Inferior parietal cortex (tissue), 1 donor: ENCODE results near the gene LAMB1.

Experiments
- DNase-seq: peaks from one replicate; pipeline ENCODE4 v3.0.0-alpha.2; 2016; ENCODE audit errors: extremely low spot score

Gene LAMB1

DNA sequence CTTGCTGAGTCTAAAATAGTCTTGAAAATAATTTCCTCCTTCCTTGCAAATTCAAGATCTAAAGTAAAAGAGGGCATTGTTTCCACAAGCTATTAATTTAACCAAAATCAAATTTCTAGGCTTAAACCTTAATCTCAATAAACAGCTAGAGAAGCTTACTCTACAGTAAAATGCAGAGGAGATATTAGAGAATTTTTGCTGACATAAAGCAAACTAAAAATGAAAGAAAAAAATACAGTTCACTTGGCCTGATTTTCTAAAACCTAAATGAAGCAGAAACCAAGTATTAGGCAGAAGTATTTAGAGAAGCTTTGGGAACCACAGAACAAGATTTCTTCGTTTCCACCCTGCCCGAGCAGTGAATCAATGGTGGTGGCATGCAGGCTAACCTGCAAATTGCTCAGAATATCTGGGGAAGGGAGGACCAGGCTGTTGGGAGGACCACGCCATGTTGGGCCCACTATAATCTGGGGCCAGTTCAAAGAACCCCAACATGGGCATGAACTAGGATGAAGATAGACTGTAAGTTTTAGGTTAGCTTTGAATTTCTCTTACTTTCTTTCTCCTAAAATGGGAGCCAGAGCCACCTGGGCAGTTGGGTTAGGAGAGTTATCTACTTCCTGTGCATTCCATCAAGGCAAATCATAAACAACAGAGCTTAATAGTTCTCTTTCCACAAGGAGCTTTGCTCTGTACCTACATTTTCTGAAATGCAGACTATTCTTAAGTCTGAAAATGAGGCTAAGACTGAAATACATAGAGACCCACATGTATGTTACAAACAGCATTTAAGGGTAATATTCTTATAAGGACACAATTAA is 4.1 kb downstream of the LAMB1 start:
- DNase-seq = no peak

DNA sequence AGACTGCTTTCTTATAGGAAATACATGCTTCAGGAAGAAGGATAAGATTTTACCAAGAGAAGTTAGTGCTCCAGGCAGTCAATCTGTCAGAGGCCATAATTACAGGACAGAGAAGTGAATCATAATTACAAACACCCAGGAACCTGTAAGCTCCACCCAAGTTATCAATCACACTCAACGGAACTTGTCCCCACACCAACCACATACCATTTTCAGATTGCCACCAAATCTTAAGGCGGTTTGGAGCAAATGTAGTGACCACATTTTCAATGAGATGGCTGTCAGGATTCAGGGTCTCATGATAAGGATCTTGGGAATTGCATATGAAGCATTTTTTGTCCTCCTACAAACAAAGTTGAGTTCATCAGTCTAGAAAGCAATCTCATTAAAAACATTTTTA is 4.8 kb downstream of the LAMB1 start:
- DNase-seq = no peak

DNA sequence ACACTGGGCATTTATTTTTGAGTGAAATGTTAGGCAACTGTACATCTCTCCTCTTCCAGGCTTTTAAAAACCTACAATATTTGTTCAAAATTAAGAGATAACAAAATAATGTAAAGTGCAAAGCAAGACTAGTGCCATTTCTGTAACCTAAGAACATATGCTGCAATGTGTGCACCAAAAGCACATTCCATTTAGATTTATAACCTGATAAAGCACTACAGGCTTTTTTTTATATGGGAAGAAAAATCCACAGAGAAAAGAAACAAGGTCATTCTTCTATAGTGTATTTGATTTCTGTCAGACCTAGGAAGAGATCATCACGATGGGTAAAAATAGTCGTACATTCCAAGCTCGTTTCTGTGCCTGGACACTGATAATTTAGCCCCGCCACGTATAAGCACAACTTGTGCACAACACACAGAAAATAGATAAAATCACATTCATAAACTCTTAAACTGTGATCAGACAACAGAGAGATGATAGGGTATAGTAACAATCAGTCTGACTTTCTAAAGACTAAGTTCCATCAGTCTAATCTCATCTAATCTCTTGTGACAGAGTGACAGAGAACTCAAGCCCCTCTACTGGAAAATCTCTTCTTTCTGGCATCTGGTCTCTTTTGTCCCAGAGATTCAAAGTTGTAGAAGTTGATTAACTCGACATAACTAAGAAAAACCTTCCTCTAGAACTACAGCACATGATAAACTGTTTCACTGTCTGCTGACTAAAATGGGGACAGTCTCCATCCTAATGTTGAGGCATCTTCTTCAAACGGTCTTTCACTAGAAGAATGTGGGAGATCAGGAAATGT is 6.7 kb downstream of the LAMB1 start:
- no peak for DNase-seq

DNA sequence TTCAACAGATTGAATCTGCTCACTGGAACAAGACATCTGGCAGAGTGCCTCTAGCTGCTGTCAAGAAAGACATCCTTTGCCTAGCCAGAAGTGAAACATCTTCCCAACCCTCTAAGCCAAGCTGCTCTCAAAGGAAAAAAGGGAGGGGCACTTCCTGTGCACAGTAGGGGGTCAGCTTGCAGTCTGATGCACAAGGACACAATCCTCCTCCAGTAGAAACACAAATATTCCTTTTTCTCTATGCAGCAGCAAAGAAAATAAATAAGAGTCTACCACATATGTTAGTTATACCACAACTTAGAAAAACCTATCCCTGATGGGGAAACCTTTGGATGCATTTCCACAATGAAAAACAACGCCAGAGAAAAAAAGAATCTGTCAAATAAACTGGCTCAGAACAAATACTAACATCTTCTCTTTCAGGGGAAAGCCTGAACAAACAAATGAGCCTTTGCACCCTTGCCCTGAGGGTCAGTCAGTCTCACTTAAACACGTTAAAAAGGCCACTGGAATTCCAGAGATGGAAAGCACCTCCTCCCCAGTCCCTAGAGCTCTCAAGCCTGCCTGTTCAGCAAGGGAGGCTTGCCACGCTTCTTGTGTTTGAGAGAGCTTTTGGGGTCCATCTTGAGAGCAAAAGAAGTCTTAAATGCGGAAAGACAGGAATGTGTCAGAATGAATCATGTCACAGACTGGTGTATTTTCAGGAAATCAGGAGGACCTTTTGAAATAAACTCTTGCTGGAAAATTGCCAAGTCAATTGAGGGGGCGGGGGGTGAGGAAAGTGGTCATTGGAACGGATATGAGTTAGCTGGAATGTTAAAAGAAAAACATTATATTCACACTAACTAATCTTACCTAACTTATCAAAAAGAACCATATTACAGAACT is 7.5 kb downstream of the LAMB1 start:
- no peak for DNase-seq

DNA sequence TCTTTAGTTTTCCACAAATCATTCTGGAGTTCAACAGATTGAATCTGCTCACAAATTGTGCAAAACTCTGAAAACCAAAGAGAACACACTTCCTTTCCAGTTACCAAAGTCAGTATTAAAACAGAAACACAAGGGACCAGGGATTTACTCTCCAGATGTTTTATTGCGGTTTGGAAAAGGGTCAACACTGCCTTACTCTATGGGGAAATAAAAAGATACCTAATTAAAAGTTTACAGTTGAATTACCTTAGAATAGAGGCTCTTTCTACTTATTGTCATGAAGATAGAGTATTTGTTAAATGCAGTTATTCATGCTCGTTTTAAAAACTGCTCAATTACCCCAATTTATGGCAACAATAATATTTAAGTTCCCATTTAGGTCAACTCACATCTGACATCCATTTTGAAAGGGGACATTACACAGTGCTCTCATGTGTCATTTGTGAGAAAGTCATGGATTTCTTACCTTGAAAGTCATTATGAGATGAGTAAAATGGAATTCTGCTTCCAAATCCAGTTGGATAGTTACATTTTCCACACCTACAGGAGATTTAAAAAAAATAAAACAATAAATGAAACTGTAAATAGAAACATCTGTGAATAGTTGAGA is 8.4 kb downstream of the LAMB1 start:
- no peak for DNase-seq

DNA sequence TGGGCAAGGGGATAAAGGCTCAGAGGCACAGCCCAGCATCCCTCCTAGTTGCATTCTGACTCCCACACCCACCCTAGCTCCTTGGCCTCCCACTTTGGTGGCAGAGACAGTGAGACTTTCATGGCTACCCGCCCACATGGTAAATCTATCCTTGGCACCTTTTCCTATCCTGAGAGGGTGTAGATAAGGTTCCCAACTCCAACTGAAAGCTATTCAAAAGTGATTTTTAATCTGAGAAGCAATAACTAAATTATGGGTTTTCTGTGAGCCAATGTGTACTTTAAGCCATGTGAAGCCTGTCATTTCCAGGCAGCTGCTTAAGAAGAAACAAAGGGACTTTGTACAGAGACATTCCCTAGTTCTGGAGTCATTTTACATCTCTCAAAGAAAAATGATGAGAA is 9.1 kb downstream of the LAMB1 start:
- DNase-seq = no peak

DNA sequence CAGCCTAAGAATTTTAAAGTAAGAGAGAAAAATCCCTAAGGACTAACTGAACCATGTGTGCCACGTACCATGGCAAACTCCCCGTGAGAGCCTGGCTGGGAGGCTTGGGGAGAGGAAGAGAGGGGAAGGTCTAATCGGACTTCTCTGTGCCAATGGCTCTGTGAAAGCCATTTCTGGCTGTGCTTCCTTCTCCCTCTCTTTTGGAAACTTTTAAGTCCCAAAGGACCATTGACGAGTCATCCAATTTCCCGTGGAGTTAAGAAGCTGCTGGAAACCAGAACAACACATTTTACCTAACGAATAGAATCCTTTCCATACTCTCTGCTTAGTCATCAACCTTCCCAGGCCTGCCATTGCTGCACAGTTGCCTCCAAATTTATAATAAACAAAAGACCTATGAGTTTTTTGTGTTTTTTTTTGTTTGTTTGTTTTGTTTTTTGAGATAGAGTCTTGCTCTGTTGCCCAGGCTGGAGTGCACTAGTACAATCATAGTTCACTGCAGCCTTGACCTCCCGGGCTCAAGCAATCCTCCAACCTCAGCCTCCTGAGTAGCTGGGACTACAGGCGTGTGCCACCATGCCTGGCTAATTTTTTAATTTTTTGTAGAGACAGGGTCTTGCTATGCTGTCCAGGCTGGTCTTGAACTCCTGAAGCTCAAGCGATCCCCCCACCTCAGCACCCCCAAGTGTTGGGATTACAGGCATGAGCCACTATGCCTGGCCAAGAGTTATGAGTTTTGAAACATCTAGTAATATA is 13.2 kb downstream of the LAMB1 start:
- DNase-seq = no peak

DNA sequence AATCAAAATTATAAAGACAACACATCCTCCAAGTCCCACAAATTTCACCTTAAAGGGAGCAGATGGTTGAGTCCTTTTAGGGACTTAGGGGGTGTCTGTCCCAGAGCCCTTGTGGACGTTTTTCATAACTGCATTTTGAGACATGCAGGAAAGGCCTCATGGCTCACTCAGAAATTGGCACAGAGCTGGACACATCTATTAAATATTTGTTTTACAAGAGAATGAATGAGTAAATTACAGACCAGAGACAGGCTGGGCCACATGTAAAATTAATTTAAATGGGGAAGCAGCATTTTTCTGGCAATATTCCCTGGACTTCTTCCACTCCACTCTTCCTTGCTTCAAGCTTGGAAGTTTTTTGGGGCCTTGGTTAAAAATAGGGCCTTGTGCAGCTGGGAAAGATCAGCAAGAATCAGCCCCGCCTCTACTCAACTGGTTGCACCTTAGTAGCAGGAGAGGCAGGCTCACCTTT is 20.0 kb downstream of the LAMB1 start:
- DNase-seq = no peak

DNA sequence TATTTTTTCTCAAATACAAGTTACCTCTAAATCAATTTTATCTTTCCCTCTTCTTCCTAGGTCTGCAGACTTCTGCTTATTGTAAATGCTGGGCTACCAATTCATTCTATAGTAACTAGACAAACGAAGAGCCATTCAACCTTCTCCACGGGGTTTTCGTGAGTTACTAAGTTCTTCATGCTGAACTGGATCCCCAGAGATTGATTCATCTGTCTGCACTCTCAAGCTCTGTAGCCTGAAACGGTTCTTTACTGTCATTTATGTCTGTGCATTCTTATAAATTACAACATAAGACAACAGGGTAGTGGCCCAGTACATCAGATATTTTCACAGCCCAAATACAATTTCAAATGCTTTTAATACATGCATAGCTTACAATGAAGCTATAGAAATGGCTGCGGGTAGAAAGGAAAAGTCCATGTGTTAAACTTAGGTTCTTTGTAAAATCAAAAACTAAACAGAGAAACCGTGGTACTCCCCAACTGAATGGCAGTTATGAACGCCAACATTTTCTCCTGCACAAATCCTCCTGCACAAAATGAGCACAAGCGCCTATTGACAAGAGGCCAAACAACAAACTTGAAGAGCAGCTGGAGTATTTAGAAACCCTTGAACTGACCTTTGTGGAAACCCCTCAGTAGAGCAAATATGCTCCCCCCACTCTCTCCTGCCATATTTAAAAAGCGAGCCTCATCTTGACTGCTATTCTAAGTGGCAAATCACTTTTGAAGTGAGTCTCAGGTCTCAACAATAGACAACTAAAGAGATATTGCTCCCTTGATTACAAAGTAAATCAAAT is 20.7 kb downstream of the LAMB1 start:
- DNase-seq = no peak

DNA sequence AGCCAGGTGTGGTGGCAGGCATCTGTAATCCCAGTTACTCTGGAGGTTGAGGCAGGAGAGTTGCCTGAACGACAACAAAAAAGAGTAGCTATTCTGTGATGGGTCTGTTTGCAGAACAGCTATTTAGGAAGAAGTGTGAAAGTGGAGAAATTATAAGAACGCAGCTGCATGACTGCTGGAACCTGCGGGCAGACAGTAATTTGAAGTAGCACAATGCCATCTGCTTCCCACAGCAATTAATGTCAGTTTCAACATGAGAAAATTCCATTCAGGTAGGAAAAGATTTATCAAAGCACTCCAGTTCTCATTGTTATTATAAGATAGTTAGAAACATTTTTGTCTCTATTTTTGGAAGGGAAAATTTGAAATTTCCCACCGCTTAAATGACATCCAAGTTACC is 21.5 kb downstream of the LAMB1 start:
- no peak for DNase-seq

DNA sequence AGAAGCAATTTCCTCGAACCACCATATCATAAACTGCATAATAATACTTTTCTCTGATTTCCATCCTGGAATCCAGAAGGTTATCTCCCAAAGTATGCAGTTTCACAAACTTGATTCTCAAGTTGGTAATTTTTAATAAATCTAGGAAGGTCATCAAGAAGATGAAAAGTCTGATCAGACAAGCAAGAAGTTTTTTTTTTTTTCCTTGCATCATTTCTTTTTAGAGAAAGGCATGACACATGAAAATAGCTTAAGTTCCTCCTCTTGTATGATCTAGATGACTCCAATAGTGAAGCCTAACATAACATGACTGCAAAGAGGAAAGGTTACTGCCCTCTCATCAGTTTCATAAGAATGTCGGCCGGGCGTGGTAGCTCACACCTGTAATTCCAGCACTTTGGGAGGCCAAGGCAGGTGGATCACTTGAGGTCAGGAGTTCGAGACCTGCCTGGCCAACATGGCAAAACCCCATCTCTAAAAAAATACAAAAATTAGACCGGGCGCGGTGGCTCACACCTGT is 22.2 kb downstream of the LAMB1 start:
- no peak for DNase-seq

DNA sequence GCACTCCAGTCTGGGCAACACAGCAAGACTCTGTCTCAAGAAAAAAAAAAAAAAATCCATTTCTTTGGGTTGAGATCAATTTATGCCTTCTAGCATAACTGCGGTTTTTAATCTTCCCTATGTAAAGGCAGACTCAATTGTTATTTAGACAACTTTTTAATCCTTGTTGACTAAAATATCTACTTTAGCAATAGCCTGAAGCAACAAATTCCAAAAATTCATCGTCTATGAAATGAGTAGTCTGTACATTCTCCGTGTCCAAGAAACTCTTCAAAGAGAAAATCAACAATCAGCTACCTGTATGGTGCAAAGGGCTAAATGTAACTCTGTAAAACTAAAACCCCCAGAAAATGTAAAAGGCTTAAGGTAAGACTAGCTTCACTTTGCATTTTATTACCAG is 22.8 kb downstream of the LAMB1 start:
- no peak for DNase-seq

DNA sequence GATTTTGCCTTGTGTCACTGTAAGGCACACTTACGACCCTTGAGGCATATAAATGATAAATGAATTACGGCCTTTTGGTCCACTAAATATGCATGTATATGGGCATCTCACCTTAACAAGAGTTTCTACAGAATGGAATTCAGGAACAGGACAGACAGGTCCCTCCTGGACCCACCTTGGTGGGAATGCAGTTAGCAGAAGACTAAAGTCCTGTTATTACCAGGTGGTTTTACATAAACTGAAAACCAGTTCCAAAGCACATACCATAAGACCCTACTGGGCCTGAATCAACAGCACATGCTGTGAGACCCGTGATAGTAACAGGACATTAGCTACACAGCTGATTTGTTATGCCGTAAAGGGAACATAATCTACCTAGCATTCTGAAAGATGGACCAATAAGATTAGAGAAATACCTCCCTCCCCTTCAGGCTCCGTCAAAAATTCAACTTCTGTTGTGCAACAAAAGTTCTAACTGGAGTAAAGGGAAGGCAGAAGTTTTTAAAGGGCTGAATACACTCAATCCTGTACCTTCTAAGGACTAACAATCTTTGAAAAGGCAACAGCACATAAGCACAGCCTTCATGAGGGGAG is 24.0 kb downstream of the LAMB1 start:
- DNase-seq = no peak

DNA sequence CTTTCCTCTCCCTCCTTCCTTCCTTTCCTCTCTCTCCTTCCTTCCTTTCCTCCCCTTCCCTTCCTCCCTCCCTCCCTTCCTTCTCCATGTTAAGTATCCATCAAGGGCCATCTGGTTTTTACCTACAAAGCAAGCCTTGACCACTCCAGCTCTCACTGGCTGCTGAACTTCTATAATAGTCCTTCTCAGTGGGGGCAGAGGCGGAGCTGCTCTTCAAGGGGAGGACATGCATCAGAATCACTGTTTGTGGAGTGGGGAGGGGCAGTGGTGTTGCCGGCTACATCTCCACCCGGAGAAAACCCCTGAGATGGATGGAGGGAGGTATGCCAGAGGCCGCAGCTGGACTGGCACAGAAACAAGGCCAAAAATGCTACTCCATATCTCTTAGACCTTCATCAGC is 25.9 kb downstream of the LAMB1 start:
- no peak for DNase-seq

DNA sequence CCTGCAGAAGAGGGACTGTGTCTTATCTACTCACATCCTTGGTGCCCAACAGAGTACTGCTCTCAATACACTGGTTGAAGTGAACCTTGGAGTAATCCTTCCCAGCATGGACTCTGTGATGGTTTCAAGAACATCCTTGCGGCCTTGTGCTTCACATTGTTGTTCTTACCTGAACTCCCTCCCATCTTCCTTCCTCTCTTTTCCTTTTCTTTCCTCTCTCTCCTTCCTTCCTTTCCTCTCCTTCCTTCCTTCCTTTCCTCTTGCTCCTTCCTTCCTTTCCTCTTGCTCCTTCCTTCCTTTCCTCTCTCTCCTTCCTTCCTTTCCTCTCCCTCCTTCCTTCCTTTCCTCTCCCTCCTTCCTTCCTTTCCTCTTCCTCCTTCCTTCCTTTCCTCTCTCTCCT is 26.3 kb downstream of the LAMB1 start:
- no peak for DNase-seq

DNA sequence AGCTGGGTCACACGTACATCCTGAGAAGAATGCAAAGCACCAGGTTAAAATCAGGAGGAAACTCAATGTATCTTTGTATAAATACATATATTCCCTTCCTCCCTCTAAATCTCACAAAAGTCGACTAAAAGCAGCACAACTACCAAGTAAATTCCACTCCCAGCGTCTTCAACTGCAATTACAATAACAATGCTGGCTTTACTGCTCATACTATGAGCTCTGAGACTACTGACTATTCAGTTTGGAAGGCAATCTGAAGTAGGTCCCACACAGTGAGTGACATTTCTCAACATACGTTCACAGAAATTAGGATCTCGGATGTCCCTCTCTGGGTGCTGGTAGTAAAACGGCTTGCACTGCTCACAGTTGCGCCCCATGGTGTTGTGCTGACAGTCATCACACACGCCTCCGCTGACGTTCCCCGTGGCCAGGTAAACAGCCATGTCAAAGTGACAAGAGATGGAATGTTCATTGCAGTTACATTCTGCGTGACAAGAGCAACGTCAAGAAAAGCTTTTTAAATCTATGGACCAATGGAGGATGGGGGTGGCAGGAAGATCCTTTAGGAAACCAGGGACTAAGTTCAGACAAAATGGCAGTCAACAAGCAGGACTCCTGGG is 27.5 kb downstream of the LAMB1 start:
- no peak for DNase-seq

DNA sequence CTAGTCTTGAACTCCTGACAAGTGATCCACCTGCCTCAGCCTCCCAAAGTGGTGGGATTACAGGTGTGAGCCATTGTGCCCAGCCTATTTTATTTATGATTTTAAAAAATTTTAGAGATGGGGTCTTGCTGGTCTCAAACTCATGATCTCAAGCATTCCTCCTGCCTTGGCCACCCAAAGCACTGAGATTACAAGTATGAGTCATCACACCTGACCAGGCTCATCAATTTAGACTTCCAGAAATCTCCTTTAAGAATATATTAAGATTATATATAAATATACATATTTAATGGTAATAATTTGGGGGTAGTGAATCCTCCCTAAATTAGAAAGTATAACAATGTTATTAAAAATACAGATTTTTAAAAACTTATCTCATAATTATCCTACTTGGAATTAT is 29.1 kb downstream of the LAMB1 start:
- DNase-seq = no peak

DNA sequence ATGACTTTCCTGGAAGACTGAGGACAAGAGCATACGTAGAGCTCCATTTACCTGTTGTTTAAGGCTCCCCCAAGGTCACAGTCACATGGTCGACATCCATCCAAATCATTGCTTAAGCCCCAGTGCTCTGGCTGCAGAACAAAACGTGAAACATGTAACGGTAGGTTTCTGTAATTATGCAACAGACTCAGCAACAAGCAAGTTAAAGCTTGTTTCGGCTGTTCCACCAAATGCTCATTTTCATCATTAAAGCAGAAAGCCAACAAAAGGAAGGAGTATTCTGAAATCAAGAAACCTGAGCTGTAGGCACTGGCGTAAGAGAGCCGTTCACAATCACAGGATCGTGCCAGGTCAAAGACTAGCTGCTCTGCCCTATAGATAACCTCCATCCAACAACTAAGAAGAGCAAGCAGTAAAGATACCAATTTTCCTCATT is 30.0 kb downstream of the LAMB1 start:
- no peak for DNase-seq

DNA sequence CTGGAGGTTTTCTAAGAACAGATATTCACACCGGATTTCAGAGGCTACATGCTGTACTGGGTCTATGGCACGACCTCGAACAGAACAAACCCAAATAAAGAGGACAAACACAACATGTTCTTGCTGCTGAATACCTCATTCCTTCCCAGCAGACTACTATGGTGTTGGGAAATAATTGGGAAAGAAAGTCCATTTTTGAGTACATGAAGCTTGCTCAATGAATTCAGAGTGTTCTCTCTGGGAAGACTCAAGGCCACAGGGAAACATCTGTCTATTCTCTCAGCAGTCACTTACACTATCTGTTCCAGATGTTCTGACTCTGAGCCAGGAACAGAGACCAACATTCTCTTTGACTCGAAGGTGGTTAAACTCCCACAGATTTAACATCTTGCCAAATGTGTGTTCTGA is 30.9 kb downstream of the LAMB1 start:
- DNase-seq = no peak
